ENCODE data around the gene ITGB3BP. TPM values are rescaled to one million over a fixed set of nuclear protein-coding genes. Genes with fewer than 3 reads are reported as not detected.

ITGB3BP gene
- total RNA-seq, 1 experiment from 2014 or later: 50.2 TPM

- ChIA-PET CTCF (no interaction called here), POLR2A (no interaction called here)
Observed at GRCh38 chr1:63423649-63424048, 99.4 kb downstream of the ITGB3BP start.

More at GRCh38 chr1:63423649-63424048, 99.4 kb downstream of the ITGB3BP start:
- no peaks in the 10 kb centered on the region for H4K20me1 ChIP-seq (ENCODE audit: insufficient read depth)
- no peaks in the 10 kb centered on the region for H3K9me3 ChIP-seq (ENCODE audit: control insufficient read depth in 1 of 2, insufficient read depth in 1 of 2, low read depth in 1 of 2, low read length in 2 of 2)
- TF ChIP-seq FOSL1 (IDR thresholded peaks at IDR 0.05; ENCODE audit: low read depth) (no peak), ELF1 (IDR thresholded peaks at IDR 0.05; ENCODE audit: borderline replicate concordance, low read depth) (no peak), SIN3A (IDR thresholded peaks at IDR 0.05; ENCODE audit: low read depth) (no peak), ZBTB33 (IDR thresholded peaks at IDR 0.05; ENCODE audit: extremely low read depth, insufficient replicate concordance, low read length) (no peak), POLR2A (IDR thresholded peaks at IDR 0.05; ENCODE audit: borderline replicate concordance, extremely low read depth, insufficient read depth, insufficient read length) (no peak), EGR1 (IDR thresholded peaks at IDR 0.05; ENCODE audit: low read depth) (no peak), ZFX (IDR thresholded peaks at IDR 0.05) (no peak), CTCF (IDR thresholded peaks at IDR 0.05 in 2 of 3, conservative IDR thresholded peaks at IDR 0.05 in 1 of 3; ENCODE audit: borderline replicate concordance in 1 of 3, insufficient read depth in 1 of 3, low read depth in 2 of 3, low read length in 2 of 3) (no peak), EZH2phosphoT487 (IDR thresholded peaks at IDR 0.05; ENCODE audit: borderline replicate concordance) (no peak), TCF7L2 (IDR thresholded peaks at IDR 0.05; ENCODE audit: borderline replicate concordance, extremely low read depth, insufficient read depth, insufficient read length) (no peak), YY1 (IDR thresholded peaks at IDR 0.05; ENCODE audit: extremely low read depth, insufficient replicate concordance, low read depth, low read length) (no peak), POLR2AphosphoS5 (IDR thresholded peaks at IDR 0.05; ENCODE audit: low read depth, low read length) (no peak), ATF3 (IDR thresholded peaks at IDR 0.05) (no peak), SRF (IDR thresholded peaks at IDR 0.05; ENCODE audit: low read depth) (no peak)
- TF ChIP-seq, protein P1, sequence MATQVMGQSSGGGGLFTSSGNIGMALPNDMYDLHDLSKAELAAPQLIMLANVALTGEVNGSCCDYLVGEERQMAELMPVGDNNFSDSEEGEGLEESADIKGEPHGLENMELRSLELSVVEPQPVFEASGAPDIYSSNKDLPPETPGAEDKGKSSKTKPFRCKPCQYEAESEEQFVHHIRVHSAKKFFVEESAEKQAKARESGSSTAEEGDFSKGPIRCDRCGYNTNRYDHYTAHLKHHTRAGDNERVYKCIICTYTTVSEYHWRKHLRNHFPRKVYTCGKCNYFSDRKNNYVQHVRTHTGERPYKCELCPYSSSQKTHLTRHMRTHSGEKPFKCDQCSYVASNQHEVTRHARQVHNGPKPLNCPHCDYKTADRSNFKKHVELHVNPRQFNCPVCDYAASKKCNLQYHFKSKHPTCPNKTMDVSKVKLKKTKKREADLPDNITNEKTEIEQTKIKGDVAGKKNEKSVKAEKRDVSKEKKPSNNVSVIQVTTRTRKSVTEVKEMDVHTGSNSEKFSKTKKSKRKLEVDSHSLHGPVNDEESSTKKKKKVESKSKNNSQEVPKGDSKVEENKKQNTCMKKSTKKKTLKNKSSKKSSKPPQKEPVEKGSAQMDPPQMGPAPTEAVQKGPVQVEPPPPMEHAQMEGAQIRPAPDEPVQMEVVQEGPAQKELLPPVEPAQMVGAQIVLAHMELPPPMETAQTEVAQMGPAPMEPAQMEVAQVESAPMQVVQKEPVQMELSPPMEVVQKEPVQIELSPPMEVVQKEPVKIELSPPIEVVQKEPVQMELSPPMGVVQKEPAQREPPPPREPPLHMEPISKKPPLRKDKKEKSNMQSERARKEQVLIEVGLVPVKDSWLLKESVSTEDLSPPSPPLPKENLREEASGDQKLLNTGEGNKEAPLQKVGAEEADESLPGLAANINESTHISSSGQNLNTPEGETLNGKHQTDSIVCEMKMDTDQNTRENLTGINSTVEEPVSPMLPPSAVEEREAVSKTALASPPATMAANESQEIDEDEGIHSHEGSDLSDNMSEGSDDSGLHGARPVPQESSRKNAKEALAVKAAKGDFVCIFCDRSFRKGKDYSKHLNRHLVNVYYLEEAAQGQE (IDR thresholded peaks at IDR 0.05; ENCODE audit: low read depth): no peak
- TF ChIP-seq, protein P2, sequence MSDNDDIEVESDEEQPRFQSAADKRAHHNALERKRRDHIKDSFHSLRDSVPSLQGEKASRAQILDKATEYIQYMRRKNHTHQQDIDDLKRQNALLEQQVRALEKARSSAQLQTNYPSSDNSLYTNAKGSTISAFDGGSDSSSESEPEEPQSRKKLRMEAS (IDR thresholded peaks at IDR 0.05): no peak
- H3K9me2 ChIP-seq (ENCODE audit: insufficient read depth): no peaks in the 10 kb centered on the region
- no peak overlapping the region for H2AFZ ChIP-seq (ENCODE audit: low read depth, low read length, poor library complexity, severe bottlenecking)
- H3K4me3 ChIP-seq (replicated peaks in 1 of 2; ENCODE audit: low read depth in 1 of 2, low read length in 2 of 2): no peak overlapping the region
- no TSS peak for BruUV-seq (replicated peaks)
- ATAC-seq (no peak), DNase-seq (ENCODE audit: low read depth, low spot score) (no peak)
- RAD21 ChIA-PET (ENCODE audit: low non-redundant PET in 1 of 2, low total read pairs in 2 of 2, uncharacterized antibody in 2 of 2, unreplicated experiment in 2 of 2): no interaction called here
- H3K9ac ChIP-seq (ENCODE audit: low read length): no peak overlapping the region
- intact Hi-C loops (cut with micrococcal nuclease): no loop called here
- H3K4me1 ChIP-seq (ENCODE audit: control insufficient read depth in 1 of 2, insufficient read depth in 2 of 2, low read length in 2 of 2): no peaks in the 10 kb centered on the region
- no peak overlapping the region for H3K27ac ChIP-seq (ENCODE audit: low read depth, low read length)
- 0 out of 4 replicates have a peak, but pooled peaks cover 0 to under 1% of the 10 kb centered on the region in 2 experiments for H3K36me3 ChIP-seq (ENCODE audit: control insufficient read depth in 1 of 2, insufficient read depth in 2 of 2, low read length in 2 of 2)
- no peak overlapping the region for H3K4me2 ChIP-seq (ENCODE audit: low read length)
- no peaks in the 10 kb centered on the region for H3K79me2 ChIP-seq (ENCODE audit: insufficient read depth, low read length)
- no peaks in the 10 kb centered on the region for H3K27me3 ChIP-seq (ENCODE audit: insufficient read depth, low read length)

All from HCT116 (cell line).